ENCODE data around the gene ITPR1.

ITPR1 gene

DNA sequence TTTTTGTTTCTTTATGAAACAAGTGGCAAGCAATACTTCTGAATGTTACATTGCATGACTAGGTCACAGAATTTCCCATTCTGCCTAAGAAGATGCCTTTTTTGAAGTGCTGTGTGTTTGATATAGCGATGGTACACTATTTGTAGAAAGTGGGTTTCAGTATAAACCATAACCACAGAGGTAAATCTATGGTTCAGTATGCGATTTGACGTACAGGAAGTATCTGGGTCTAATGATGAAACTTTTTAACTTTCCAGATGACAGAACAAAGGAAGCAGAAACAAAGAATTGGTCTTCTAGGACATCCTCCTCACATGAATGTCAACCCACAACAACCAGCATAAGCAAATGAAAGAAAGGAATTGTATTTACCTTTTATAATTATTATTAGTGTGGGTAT lies 352.7 kb downstream of the ITPR1 start:
- no peak overlapping the region for H3K4me3 ChIP-seq (ENCODE audit: low read length)
- DNase-seq (ENCODE audit: low read depth) = no peak
- TF ChIP-seq, protein P1, sequence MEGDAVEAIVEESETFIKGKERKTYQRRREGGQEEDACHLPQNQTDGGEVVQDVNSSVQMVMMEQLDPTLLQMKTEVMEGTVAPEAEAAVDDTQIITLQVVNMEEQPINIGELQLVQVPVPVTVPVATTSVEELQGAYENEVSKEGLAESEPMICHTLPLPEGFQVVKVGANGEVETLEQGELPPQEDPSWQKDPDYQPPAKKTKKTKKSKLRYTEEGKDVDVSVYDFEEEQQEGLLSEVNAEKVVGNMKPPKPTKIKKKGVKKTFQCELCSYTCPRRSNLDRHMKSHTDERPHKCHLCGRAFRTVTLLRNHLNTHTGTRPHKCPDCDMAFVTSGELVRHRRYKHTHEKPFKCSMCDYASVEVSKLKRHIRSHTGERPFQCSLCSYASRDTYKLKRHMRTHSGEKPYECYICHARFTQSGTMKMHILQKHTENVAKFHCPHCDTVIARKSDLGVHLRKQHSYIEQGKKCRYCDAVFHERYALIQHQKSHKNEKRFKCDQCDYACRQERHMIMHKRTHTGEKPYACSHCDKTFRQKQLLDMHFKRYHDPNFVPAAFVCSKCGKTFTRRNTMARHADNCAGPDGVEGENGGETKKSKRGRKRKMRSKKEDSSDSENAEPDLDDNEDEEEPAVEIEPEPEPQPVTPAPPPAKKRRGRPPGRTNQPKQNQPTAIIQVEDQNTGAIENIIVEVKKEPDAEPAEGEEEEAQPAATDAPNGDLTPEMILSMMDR (conservative IDR thresholded peaks at IDR 0.05; ENCODE audit: low read depth, low read length) = no peak

DNA sequence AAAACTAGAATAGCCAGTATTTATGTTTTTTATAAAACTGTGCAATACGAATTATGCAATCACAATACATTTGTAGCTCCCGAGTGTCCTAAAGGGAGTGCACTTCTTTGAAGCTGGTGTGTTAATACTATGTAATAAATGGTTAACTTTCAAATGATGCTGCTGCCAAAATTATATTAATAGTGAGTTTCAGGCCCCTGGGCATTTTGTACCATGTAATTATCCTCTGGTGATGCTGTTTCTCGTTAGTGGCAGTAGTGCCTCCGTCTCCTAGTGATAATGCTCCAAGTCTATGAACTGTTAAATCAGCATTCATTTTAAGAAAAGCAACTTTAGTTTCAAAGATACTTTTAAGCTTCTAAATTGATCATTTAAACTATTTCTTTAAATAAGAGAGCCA lies 353.4 kb downstream of the ITPR1 start:
- DNase-seq (ENCODE audit: low read depth) = no peak
- TF ChIP-seq, protein P1 (conservative IDR thresholded peaks at IDR 0.05; ENCODE audit: low read depth, low read length) = no peak
- no peak overlapping the region for H3K4me3 ChIP-seq (ENCODE audit: low read length)

DNA sequence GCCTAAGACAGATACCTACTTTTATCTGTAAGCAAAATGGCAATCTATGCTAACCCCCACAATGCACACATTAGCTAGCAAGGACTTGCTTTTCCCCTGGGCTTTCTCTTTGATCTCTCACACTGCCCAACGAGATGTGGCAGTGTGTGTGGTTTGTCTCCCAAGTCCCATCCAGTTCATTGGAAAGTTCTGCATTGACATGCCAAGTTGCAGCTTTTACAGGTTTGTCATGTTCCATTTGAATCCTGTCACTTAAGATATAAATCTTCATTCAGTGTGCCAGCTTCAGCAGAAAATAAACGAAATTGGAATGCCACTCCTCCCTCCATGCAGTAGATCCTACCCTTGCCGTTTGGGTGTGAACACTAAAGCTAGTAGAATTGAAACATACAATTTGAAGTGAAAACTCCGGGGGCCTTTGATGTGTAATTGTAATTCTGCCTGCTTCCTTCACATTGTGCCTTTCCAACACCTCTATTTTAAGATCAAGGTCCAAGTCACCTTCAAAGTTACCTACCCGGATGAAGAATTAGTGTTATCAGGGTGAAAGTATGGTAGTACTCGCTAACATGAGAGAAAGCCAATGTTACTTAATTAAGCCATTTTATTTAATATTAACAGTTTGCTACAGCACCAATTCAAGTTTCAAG lies 355.2 kb downstream of the ITPR1 start:
- H3K4me3 ChIP-seq (ENCODE audit: low read length) = no peak overlapping the region
- DNase-seq (ENCODE audit: low read depth) = no peak
- TF ChIP-seq, protein P1 (conservative IDR thresholded peaks at IDR 0.05; ENCODE audit: low read depth, low read length) = no peak

DNA sequence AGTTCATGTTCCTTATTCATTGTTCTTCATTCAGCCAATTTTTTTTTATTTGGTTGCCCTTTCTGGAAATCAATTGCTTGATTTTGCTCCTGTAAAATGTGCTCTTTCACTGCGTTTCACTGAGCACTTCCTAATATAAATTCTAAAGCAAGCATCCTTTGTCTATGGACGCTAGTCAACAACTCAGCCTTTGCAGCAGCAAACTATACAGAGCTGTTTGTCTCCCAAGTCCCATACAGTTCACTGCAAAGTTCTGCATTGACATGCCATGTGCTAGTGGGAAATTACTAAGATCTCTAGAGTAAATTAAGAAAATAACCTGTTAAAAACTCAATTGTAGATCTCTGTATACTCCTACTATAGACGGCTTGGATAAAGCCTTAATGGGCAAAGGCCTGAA lies 356.0 kb downstream of the ITPR1 start:
- H3K4me3 ChIP-seq (ENCODE audit: low read length) = no peak overlapping the region
- DNase-seq (ENCODE audit: low read depth) = no peak
- TF ChIP-seq, protein P1 (conservative IDR thresholded peaks at IDR 0.05; ENCODE audit: low read depth, low read length) = no peak

DNA sequence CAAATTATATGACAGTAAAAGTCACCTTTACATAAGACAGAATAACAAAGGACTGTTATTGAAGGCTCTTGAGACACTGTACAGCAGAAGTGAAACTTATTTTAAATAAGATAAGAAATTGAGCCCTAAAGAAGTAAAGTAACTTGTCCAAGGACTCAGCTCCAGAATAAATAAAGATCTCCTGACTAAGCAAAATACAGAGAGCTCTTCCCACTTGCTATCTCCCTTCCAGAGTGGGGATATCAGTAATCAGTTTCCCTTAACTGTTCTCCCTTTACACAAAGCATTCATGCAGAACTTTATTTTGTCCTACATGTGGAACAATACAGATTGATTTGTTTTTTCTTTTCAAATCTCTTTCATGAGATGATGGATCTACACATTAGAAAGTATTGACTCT lies 356.6 kb downstream of the ITPR1 start:
- TF ChIP-seq, protein P1 (conservative IDR thresholded peaks at IDR 0.05; ENCODE audit: low read depth, low read length) = no peak

DNA sequence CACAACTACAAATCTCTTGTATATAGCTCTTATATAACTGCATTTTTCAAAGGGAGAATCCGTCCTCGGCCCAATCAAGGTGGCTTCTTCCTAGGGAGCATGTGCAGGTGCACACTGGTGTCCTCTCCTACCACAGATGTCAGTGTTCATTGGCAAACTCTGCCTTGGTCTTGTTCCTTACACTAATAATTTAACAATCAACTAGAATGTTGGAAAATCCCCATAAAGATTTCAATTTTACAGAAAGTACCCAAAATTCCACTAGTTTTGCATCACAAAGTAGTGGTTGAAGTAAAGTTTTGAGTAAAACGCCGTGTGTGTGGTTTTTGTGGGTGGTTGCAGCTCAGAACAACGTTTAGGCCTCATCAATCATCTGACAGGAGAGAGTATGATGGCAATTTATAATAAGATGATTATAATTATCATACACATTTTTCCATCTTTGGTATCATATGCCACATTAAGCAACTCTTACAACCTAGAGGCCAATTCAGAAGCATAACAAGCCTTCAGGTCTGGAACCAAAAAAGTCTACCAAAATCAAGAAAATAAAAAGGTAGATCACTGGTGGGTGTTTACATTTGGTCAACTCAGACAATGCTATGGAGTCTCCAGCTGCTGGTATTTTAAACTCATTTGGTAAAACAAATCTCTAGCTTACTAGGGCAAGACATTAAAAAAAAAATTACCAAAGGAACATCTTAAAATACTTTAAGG lies 357.2 kb downstream of the ITPR1 start:
- no peak for DNase-seq (ENCODE audit: low read depth)
- TF ChIP-seq, protein P1 (conservative IDR thresholded peaks at IDR 0.05; ENCODE audit: low read depth, low read length) = no peak
- no peak overlapping the region for H3K4me3 ChIP-seq (ENCODE audit: low read length)

More for the DNA sequence above, 356.6 kb downstream of the ITPR1 start:
- H3K4me3 ChIP-seq (ENCODE audit: low read length) = no peak overlapping the region
- DNase-seq (ENCODE audit: low read depth) = no peak

DNA sequence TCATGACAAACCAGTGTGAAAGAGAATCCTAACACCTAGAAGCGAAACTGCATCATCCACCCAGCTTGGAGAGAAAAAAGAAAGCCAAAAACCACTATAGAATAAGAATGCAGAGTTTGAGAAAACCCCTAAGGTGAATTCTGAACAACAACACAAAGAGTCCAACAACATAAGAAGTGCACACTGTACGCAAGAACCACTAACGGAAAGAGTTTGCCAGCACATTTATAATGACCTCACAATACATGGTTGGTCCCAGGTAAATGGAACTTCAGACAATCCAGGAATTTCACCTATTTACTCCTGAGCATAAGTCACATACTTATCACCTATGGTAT lies 357.7 kb downstream of the ITPR1 start:
- DNase-seq (ENCODE audit: low read depth) = no peak
- TF ChIP-seq, protein P1 (conservative IDR thresholded peaks at IDR 0.05; ENCODE audit: low read depth, low read length) = no peak
- no peak overlapping the region for H3K4me3 ChIP-seq (ENCODE audit: low read length)
